D341Med (cell line): ENCODE measurements around the gene LIMS1.
"Not testable (repeated sequence)": the region's sequence is repeated elsewhere in the genome, so short reads cannot be mapped to it uniquely, and the experiment has no call there.

Source experiments
- DNase-seq: peaks from one replicate; pipeline ENCODE4 v3.0.0; 2012; ENCODE audit warnings: low spot score

Gene LIMS1

GRCh38 chr2:108634576-108635160 is 100.4 kb downstream of the LIMS1 start:
- DNase-seq: no peak

DNA sequence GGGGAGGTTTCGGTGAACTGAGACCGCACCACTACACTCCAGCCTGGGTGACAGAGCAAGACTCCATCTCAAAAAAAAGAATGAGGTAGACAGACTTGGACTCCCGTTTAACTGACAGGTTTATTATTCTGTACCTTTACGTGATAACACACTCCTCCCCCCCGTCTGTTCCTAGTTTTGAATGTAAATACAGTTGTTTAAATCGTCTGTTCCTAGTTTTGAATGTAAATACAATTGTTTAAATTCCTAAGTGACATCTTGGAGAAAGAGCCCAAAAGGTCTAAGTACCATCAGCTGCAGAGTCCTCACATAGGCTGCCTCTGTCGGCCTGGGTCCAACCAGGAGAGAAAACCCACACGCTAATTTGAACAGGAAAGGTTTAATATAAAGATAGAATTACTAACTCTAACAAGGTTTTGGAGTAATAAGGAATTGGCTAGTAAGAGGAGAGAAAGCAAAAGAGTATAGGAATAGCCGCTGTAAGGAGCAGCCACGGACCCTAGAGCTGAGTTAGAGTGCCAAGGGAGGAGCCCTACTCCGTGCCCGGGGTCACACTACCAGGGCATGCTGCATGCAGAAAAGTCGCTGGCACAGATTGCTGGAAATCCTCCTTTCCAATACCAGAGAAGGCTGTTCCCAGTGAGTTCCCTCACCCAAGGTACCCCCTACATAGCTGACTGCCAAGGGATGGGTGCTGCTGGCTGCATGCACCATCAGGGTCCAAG is 101.5 kb downstream of the LIMS1 start:
- DNase-seq: no peak

GRCh38 chr2:108637304-108637669 is 103.0 kb downstream of the LIMS1 start:
- DNase-seq: no peak

GRCh38 chr2:108640731-108641130 is 106.5 kb downstream of the LIMS1 start:
- DNase-seq: no peak

DNA sequence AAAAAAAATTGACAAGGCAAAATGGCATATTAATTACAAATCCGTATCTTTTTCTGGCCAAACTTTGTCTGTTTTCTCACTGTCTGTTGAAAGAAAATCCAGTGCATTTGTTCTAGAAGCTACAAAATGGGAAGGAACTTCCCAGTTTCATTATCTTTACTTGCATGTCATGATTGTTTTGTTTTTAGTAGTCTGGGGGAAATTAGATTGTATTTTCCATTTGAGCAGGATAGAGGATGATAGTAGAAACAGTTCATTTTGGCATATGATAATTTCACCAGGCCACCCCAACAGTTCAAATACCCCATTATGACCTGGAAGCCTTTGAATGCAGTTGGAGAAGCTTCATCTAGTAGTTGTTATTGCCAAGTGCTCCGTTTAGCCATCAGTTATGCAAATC is 107.5 kb downstream of the LIMS1 start:
- DNase-seq: no peak

GRCh38 chr2:108643261-108643849 is 109.1 kb downstream of the LIMS1 start:
- no peak for DNase-seq

GRCh38 chr2:108643862-108644261 is 109.6 kb downstream of the LIMS1 start:
- not testable (repeated sequence) for DNase-seq

DNA sequence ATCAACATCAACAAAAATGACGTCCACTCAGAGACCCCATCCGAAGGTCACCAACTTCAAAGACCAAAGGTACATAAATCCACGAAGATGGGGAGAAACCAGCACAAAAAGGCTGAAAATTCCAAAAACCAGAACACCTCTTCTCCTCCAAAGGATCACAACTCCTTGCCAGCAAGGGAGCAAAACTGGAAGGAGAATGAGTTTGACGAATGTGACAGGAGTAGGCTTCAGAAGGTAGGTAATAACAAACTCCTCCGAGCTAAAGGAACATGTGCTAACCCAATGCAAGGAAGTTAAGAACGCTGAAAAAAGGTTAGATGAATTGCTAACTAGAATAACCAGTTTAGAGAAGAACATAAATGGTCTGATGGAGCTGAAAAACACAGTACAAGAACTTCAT is 110.2 kb downstream of the LIMS1 start:
- DNase-seq: not testable (repeated sequence)

- not testable (repeated sequence) for DNase-seq
Measured at GRCh38 chr2:108648796-108649195, 114.5 kb downstream of the LIMS1 start.

DNA sequence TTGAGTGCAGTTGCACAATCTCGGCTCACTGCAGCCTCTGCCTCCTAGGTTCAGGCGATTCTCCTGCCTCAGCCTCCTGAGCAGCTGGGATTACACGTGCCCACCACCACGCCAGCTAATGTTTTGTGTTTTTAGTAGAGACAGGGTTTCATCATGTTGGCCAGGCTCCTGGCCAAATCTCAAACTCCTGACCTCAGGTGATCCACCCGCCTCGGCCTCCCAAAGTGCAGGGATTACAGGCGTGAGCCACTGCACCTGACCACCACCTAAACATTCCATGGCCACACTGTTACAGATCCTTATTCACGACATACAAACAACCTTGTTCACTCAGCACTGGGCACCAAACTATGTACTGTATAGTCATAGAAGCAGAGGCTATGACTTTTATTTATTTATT is 116.2 kb downstream of the LIMS1 start:
- DNase-seq: not testable (repeated sequence)

DNA sequence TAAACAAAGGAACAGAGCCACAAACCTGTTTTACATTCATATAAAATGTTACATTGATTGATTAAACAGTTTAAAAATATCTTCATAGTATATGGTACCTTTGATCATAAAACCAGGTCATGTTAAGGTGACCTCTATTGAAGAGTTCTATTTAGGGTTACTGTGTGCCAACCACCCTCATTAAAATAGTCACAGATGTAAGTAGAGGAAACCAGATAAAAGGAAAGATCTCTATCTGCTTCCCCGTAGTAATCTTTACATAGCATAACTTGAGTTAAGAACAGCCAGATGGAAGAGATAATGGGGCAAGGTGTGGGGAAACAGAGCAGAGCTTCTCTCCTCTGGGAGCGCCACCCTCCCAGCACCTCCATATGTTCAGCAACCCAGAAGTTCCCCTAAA is 117.2 kb downstream of the LIMS1 start:
- not testable (repeated sequence) for DNase-seq

DNA sequence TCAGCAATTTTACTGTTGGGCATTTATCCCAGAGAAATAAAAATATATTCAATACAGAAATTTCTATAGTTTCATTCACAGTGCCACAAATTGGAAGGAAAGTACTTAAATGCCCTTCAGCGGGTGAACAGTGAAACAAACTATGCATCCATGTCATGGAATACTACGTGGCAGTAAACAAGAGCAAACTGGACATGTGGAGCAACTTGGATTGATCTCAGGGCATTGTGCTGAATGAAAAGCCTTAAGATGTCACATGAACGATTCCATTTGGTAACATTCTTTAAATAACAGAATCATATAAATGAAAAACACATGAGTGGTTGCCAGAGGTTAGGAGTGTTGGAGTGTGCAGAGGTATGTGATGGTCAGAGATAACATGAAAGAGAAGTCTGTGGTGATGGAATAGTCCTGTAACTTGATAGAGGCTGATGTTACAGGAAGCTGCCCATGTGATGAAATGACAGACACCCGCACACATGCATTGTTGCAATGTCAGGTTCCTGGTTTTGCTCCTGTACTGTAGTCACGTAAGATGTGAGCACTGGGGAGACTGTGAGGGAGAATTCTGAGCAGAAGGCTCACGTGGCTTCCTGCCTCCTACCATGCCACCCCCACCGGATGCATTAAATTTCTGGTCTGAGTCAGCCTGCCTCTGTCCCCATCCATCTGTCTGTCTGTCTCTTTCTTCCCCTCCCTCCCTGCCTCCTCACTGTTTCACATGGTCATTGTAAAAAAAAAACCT is 118.1 kb downstream of the LIMS1 start:
- not testable (repeated sequence) for DNase-seq

- not testable (repeated sequence) for DNase-seq
Measured at GRCh38 chr2:108653425-108653824, 119.2 kb downstream of the LIMS1 start.

DNA sequence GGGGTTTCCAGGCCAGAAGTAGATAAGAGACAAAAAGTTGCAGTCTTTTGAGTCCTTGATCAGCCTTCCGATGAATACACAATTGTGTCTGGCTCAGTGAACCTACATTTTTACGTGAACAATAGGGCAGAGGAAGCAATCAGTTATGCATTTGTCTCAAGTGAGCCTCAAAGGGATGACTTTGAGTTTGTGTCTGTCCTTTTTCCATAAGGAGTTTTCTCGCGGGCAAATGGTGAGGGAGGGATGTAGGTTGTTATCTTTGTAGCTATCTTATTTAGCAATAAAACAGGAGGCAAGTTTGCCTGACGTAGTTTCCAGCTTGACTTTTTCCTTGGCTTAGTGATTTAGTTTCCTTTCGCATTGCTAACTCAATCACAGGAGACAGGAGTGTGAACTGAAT is 119.6 kb downstream of the LIMS1 start:
- not testable (repeated sequence) for DNase-seq

GRCh38 chr2:108654521-108655125 is 120.4 kb downstream of the LIMS1 start:
- not testable (repeated sequence) for DNase-seq

GRCh38 chr2:108655270-108655669 is 121.0 kb downstream of the LIMS1 start:
- not testable (repeated sequence) for DNase-seq

DNA sequence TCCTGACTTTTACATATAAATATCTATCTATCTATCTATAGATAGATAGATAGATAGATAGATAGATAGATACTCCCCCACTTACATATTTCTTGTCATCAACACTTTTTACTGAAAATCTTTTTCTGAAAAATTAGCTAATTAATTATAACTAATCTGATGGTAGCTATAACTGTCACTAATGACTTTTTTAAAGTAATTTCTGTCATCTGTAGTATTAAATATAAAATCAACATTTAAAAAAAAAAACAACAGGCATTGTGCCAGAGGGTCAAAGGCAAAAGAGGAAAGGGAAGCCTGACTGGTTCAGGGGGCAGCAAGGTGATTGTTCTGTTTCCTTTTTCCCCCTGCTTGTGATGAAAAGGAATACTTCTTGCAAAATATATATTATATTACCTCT is 122.0 kb downstream of the LIMS1 start:
- not testable (repeated sequence) for DNase-seq

- DNase-seq: not testable (repeated sequence)
Measured at GRCh38 chr2:108657517-108657916, 123.2 kb downstream of the LIMS1 start.

- not testable (repeated sequence) for DNase-seq
Measured at GRCh38 chr2:108658553-108658952, 124.3 kb downstream of the LIMS1 start.

GRCh38 chr2:108661493-108661892 is 127.2 kb downstream of the LIMS1 start:
- not testable (repeated sequence) for DNase-seq

DNA sequence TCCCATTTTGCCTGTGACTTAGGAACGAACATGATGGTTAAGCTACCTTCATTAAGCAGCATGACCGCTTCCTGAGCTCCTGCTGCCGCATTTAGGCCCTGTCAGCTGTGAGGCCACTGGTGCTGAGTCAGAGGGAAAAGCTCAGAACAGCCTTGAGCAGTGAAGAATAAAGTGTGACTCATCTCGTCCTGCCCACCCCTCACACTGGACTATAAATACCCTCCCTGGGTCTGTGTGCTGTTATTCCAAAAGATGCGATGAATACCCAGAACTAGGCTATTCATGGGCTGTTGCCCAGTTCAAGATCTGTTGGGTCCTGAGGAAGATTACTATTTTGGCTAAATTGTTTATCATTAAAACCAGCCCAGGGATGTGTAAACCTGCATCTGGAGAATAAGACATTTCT is 127.9 kb downstream of the LIMS1 start:
- not testable (repeated sequence) for DNase-seq

DNA sequence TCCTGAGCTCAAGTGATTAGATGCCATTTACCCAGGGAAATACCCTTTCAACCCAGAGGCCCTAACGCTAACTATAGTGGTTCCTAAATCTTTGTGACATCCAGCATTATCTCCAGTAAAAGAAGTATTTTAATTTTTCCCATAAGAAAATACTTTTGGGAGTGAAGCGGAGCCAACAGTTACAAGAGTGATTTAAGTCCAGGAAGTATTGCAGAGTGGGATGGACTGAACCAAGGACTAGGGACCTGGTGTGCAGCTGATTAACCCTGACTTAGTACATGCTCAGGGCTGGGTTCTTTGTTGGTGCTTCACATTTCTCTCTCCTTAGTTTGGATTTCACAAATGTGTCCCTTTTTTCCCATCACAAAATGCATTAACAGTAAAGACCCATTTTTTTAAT is 129.1 kb downstream of the LIMS1 start:
- DNase-seq: not testable (repeated sequence)
